AG08395 (cell line): ENCODE measurements around the gene TNFAIP2.
"Not testable (repeated sequence)": the region's sequence is repeated elsewhere in the genome, so short reads cannot be mapped to it uniquely, and the experiment has no call there.

Experiments used
- DNase-seq: peaks from one replicate; pipeline ENCODE4 v3.0.0; 2012; ENCODE audit warnings: mixed read lengths, low spot score

The TNFAIP2 gene

GRCh38 chr14:103135333-103136260 lies 12.3 kb downstream of the TNFAIP2 start:
- DNase-seq: no peak

- DNase-seq: peak; percentile 84
Observed at GRCh38 chr14:103136388-103137271, 13.4 kb downstream of the TNFAIP2 start.

GRCh38 chr14:103137689-103138300 lies 14.5 kb downstream of the TNFAIP2 start:
- no peak for DNase-seq

DNA sequence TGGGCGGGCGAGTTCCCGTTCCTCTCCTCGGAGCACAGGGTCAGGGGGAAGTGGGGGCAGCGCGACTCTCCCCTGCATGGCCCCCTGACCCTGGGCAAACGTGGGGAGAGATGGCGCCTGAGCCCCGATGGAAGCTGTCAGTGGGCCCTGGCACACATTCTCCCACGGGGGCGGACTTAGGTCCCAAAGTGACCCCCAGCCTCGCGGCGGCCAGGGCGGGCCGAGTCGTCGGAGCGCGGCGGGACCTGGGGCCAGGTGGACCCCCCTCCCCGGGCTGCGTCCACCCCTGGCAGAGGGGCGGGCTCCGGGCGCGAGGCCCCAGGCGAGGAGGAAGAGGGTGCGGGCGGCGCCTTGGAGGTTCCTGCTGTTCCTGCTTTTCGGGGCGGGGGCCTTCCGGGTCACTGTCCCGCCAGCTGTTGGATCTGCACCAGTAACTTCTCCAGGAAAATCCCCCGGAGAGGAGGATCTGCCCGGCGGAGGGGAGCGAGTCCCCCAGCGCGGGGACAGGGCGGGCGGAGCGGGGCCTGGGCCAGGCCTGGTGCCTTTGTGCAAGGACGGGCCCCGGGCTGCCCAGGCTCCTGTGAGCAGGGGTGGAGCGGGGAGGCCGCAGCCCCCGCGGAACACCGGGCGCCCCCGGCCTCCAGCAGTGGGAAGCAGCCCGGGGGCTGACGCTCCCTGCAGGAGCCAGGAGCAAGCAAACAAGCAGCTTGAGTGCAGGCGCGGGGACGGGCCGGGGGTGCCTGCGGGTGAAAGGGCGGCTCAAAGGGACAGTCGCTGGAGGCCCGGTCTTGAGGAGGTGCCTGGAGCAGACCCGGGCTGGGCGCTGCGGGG lies 15.3 kb downstream of the TNFAIP2 start:
- DNase-seq: no peak

DNA sequence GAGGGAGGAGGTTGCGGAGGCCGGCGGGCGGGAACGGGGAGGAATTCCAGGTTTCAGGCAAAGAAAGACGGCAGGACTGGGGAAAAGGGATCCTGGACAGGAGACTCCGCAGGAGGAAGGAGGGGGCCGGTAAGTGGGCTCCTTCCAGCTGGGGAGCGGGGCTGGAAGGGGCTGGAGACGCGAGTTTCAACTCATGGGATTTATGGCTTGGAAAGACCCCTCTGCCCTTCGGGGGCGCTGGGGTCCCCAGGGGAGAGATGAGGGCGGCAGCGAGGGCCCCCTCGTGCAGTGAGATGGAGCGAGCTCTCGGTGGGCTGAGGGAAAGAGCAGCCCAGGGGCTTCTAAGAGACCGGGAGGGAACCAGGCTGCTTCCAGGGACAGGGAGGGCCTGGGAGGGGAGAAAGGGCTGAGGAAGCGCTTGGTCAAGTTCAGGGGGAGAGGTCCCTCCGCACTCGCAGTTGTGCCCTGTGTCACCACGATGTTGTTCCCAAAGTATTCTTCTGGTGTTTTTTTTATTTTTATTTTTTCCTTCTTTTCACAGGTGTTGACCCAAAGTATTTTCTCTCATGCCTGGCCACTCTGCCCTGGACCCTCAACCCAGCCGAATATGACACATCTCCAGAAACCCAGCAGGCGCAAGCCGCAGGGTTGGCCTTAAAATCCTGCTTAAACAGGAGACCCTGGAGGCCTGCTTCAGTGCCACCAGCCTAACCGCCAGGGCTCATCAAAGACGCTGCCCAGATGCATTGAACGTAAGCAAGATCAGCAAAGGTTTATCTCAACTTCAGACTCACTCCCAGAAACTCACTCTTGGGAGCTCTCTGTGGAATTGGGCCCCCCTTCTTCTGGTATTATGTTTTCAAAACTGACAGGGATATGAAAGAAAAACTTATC lies 16.1 kb downstream of the TNFAIP2 start:
- no peak for DNase-seq

- no peak for DNase-seq
Observed at GRCh38 chr14:103140316-103141109, 17.3 kb downstream of the TNFAIP2 start.

- no peak for DNase-seq
Observed at GRCh38 chr14:103141117-103141796, 18.0 kb downstream of the TNFAIP2 start.

GRCh38 chr14:103142026-103142425 lies 18.8 kb downstream of the TNFAIP2 start:
- DNase-seq: no peak

GRCh38 chr14:103142721-103143302 lies 19.6 kb downstream of the TNFAIP2 start:
- no peak for DNase-seq

- DNase-seq: no peak
Observed at GRCh38 chr14:103143506-103143905, 20.2 kb downstream of the TNFAIP2 start.

DNA sequence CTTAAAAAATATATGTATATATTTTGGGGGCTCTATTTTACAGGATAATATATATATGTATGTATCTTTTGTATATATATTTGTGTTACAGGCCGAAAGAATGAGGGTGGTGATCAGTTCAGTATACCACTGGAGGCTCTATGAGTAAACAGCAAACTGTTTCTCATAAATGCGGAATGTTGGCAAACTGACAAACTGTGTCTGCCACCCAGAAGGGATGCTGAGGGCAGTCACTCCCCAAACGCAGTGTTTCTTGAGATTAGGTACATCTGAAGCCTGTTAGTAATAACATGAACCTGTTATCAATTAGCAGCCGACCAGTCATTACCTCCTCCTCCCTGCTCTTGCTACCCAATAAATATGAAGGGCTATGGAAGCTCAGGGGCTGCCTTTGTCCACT lies 20.8 kb downstream of the TNFAIP2 start:
- DNase-seq: peak; percentile 50

DNA sequence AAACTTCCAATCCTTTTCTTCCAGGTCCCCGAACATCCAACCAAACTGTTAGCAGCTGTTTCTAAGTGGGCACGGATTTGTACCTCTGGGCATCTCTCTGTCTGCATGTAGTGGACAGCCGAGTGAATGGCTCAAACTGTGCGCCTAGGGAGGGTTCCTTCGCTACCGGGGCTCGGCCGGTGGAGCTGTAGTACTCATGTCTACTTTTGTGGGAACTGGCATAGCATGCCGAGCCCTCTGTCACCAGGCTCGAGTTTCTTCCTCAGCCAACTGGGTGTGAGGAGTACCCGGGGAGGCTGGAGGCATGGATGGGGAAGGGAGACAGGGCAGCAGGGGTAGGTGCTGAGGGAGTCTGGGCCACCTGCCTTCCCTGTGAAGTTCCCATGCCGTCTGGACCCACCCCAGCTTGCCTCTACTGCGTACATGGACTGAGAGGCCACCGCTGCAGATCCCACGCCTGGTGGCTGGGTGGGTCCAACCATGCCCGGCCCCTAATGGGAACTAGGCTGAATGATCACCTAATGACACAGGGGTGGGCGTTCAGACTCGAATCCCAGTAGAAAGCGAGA lies 23.0 kb downstream of the TNFAIP2 start:
- DNase-seq: no peak

DNA sequence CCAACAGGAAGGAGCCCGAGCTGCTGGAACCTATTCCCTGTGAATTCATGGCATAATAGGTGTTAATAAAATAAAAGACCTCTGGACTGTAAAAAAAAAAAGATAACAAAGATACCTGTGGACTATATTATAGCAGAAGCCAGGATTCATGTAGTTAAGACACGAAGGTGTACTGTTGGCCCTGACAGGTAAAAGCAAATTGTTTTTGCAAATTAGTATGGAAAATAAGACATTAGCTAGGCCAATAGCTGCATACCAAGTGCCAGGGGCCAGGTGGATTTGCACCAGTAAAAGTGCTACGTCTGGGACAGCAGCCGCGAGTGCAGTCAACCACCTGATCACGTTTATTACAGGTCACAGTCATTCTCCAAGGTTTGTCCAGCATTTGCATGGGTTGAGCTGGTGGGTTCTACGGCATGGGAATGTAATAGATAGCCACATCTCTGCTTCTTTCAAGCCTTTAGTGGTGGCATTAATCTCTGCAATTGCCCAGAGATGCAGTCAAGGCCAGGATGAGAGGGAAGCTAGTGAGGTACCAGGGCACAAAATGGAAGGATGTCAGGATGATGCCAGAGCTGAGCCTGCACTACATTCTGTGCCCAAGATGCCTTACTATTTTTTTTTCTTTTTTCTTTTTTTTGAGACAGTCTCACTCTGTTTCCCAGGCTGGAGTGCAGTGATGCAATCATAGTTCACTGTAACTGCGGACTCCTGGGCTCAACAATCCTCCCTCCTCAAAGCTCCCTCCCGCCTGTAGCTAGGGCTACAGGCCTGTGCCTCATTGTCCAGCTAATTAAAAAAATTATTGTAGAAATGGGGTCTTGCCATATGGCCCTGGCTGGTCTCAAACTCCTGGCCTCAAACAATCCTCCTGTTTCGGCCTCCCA lies 26.3 kb downstream of the TNFAIP2 start:
- no peak for DNase-seq

DNA sequence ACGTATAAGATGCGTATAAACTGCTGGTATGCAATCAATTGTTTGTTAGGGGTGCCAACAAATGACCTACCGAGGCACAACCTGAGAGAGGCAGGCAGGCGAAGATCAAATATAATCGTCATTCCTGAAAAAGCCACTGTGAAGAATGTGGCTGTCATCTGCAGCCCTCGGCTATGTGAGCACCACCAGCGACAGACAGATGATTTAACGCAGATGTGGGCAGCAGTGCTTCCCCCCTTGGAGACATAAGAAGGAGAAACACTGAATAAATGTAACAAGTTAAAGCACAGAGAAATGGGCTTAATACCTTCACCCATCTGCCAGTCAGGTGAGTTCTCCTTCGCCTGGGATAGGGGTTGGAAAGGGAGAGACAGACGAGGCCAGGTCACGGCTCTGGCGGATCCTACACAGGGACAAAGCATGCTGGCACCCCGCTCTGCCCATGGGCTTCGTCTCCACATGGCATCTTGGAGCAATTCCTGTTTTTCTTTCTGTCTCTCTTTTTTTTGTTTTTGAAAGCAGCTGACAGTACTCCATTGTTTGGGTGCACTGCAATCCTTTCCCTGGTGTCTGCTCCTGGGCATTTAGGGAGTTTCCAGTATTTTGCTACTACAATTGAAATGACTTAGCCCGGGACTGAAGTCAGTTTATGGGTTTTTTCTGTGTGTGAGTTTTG lies 28.1 kb downstream of the TNFAIP2 start:
- no peak for DNase-seq

DNA sequence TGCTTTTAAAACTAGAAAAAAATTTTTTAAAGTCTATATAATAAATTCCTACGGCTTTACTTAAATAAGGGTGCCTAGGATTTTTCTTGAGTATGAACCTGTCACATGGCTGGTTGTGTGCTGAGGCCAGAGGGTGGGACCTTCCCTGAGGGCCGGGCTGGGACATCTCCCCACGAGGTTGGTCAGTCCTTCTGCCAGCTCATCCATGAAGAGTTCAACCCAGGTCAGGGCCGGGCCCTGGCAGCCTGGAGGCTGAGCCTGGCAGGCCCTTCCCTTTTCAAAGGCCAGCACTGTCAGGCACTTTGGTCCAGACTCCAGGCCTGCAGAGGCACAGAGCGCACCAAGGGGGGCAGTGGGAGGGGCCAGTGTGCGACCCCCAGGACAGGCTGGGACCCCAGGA lies 31.7 kb downstream of the TNFAIP2 start:
- peak; percentile 96 for DNase-seq

- not testable (repeated sequence) for DNase-seq
Observed at GRCh38 chr14:103155416-103155815, 32.2 kb downstream of the TNFAIP2 start.
